ENCODE results near the gene ARRDC3.

ARRDC3 gene

DNA sequence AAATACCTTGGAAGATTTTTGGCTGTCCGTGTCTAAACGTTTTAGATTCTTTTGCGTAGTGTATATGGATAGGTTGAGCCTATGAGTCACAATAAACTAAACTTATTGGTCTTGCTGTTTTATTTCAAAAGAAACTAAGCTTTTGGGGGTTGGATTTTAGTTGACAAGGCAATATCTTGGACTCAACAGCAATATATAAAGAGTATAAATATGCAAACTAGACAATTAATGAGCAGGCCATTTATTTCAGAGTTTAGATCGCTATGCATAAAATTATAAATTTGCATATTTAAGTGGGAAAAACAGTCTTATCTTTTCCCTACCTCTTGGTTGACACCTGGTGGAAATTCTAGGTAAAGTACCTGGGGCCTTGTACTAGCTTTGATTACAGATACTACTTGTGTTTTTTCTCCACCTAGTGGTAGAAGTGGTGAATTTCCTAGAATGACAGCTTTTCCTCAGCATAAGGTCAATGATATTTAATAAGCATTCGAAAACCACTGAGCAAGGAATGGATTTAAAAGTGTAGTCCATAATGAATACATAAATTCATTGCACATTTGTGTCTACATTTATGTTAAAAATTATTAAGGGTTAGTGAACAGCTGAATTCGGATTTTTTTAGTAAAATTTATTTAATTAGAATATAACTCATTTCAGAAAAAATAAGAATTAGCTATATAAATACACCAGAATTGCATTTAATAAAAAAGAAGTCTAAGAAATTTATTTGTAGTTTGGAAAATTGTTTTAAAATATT, 1.7 kb upstream of the ARRDC3 start:
- DNase-seq, result peak; percentile 96

GRCh38 chr5:91383956-91384300, 811 bp upstream of the ARRDC3 start:
- peak; percentile 87 for DNase-seq

DNA sequence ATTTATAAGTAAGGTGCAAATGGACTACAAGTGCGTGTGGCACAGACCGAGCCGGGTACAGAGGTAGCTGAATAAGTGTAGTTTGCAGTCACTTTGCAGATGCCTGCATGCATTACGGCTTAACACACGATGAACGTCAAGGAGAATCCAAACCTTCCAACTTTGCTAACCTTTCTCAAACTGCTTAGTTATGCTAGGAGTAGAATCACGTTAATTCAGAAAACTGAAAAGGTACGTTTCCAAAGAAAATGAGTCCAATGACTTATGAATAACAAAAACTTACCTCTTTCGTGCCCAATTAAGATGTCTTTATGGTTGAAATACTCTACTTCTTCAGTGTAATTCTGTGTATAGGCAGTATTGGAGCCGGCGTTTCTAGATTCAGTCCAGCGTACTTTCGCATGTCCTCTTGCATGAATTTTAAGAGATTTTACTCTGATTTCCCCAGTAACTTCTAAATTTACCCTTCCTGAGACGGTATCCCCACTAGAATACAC, 539 bp downstream of the ARRDC3 start:
- peak; percentile 72 for DNase-seq

GRCh38 chr5:91381774-91382359, 1.2 kb downstream of the ARRDC3 start:
- DNase-seq, result peak; percentile 93

DNA sequence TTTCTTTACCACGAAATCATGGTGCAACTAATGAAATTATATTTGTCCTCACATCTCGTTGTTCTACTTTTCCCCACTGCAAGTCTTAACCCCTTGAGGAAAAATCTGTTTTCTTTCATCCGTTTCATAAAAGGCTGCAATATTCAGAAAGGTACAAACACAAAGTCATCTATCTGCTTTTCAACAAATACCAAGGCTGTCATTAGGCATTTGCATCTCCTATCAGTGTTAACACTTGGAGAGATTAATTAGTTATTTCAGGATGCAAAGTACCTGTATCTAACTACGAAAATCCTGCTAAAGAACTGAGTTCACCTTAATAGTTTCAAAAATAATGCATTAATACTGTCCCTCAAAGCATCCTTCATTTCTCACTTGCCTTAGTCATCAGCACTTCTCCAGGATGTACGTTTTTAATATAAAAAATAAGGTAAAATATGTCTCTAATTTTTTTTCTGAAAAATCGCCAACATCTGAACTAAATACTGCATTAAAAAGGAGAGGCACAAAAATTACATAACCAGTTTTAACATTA, 1.8 kb downstream of the ARRDC3 start:
- no peak for DNase-seq

DNA sequence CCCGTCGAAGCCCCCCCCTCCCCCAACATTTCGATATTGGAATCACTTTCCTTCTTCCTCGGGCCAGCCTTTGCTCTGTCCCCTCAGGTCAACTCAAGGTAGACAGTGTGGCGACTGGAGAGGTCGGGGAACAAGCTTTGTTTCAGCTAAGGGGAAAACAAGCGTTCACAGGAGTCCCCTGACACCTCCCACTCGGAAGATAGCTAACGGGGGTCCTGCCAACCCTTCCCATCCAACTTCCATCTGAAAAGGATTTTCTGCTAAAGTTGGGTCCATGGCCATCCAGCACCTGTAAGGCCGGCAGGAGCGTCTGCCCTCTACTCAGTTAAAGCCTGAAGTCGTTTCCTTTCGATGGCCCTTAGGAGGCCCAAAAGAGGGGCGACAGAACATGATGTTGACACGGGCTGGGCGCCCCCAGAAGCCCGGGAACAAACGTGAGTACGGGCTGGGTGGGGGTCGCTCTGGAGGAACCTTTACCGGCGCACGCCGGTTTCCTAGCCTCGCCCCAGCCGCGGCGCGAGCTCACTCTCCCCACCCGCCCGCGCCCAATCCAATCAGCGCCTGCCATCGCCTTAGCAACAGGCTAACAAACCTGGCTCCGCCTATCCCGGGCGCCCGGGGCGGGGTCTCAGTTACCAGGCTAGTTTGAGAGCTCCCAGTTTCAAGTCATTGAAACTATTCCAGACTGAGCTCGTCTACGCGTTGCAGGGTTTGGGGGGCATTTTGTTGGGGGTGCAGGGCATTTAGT, 2.5 kb downstream of the ARRDC3 start:
- DNase-seq, result peak; percentile 98

GRCh38 chr5:91379914-91380490, 3.1 kb downstream of the ARRDC3 start:
- DNase-seq, result peak; percentile 96

DNA sequence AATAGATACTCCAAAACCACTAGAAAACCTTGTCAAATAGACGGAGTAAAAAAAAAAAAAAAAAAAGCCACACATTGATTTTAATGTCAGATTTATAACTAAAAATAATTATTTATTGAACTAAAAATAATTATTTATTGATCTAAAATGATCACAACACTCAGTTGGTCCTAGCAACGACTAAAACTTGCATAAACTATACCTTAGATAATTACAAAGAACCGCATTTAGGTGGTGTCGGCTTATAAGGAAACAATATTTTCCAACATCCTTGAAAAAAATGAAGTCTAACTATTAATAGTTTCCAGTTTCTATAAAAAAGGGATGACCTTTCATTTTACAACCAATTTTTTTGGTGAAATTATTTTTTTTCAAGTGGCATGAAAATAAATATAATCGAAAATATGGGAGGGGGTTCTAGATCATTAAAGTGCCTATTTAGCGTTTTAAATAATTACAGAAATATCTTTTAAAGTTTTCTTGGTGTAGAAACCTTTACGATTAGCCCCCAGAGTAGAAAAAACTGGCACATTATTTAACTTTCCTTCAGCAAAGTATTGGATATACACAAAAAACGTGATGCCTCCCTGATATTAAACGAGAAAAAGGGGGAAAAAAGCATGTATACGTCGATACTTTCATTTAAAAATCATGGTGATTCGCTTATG, 3.7 kb downstream of the ARRDC3 start:
- DNase-seq, result peak; percentile 56

DNA sequence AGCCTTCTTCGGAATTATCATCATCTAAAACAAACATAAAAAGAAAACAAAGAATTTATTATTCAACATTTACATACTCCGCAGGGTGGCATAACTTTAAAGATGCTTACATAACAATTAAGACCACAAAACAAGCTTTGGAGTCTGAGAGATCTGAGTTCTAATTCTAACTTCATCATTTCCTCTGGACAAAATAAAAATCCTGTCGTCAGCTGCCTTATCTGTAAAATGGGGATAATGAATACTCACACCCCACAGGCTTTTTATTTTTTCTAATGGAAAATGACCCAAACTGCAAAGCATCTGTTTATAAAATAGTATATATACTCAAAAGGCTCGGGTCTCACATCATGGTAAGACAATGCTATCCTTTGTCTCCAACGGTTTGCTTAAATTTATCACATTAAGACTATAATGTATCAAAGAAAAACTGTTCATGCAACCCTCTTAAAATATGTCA, 4.3 kb downstream of the ARRDC3 start:
- peak; percentile 53 for DNase-seq

- no peak for DNase-seq
Observed at GRCh38 chr5:91374893-91375520, 8.1 kb downstream of the ARRDC3 start.

DNA sequence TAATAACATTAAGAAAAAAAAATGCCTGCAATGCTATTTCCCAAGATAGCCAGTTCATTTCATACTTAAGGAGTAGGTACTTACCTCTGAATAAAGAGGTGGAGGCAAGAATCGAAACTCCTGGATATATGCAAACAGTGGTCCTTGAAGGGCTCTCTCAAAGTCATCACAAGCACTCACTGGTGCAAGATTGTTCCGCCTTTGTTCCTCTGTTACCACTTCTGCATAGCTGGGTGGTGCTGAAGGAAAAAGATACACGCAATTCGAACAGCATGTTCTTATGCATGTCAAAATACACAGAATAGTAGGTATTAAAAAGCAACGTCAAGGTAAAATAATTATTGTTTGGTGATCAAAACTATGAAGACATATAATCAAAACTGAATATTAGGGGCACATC, 9.5 kb downstream of the ARRDC3 start:
- DNase-seq, result no peak

GRCh38 chr5:91373006-91373405, 10.1 kb downstream of the ARRDC3 start:
- no peak for DNase-seq

- DNase-seq, result no peak
Observed at GRCh38 chr5:91369480-91369879, 13.6 kb downstream of the ARRDC3 start.

GRCh38 chr5:91367908-91368648, 15.0 kb downstream of the ARRDC3 start:
- no peak for DNase-seq

GRCh38 chr5:91367344-91367743, 15.8 kb downstream of the ARRDC3 start:
- no peak for DNase-seq

- no peak for DNase-seq
Observed at GRCh38 chr5:91366551-91366950, 16.6 kb downstream of the ARRDC3 start.

DNA sequence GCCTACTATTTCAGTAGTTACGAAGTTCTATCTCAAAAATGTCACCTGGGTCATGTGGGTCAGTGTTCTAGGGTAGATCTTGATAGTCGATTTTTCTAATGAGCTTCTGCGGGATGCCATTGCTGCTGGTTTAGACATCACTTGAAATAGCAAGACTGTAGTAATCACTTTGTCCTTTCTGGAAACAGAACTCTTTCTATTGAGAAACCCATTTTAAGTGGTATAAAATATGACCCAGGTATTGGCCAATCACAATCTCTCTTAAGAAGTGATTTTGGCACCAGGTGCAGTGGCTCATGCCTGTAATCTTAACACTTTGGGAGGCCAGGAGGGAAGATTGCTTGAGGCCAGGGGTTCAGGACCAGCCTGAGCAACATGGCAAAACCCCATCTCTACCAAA, 17.6 kb downstream of the ARRDC3 start:
- DNase-seq, result no peak

DNA sequence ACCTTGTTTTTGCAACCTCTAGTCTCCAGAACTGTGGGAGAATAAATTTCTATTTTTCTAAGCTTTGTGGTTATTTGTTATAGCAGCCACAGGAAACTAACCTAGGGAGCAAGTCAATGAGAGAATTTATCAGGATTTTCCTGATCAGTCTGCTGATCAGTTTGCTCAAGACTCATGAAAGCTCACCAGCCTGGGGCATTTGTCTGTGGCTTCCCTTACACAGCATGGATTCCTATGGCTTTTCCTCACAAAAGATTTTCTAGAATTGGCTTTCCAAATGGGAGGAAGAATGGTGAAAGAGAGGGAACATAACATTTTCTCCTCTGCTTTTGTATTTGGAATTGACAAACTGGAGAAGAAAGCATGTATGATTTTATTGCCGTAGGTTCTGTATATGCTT, 20.2 kb downstream of the ARRDC3 start:
- no peak for DNase-seq

DNA sequence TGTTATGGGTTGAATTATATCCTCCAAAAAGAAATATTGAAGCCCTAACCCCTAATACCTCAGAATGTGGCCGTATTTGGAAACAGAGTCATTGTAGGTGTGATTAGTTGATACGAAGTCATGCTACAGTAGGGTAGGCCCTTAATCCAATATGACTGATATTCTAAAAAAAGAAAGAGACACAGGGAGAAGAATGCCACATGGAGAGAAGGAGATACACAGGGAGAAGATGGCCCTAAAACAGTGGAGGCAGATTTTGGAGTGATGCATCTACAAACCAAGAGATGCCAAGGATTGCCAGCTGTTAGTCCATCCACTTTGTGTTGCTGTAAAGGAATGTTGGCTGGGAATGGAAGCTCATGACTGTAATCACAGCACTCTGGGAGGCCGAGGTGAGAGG, 21.3 kb downstream of the ARRDC3 start:
- no peak for DNase-seq

GRCh38 chr5:91361055-91361701, 21.9 kb downstream of the ARRDC3 start:
- DNase-seq, result peak; percentile 62

Data from OCI-M1 (cell line).